ENCODE data around the gene CCL15.
"Not testable (repeated sequence)": the region's sequence is repeated elsewhere in the genome, so short reads cannot be mapped to it uniquely, and the experiment has no call there.

The CCL15 gene

DNA sequence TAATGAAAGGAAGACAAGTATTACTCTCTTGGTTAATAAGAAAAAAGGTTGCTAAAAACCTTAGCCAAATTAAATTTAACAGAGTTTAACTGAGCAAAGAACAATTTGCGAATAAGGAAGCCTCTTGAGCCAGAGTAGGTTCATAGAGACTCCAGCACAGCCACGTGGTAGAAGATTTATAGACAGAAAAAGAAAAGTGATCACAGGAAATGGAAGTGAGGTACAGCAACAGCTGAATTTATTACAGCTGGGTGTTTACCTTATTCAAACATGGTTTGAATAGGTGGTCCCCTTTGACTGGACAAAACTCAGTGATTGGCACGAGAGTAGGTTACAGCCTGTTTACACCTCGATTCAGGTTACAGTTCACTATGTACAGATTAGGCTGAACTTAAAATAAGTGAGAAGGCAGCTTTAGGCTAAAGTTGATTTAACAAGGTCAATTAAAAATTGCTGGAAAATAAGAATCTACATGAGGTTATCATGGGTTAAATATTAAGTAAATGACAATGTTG, 3.3 kb upstream of the CCL15 start:
- Mint-ChIP-seq H3K4me3 (no peak overlapping the region), H3K27me3 (peaks cover 4% of the 10 kb centered on the region), H3K9me3 (peaks cover 5% of the 10 kb centered on the region), H3K36me3 (ENCODE audit: low read depth) (peaks cover 2% of the 10 kb centered on the region), H3K27ac (no peak overlapping the region), H3K4me1 (peaks cover 15% of the 10 kb centered on the region)
- no peak for DNase-seq
- no peak for ATAC-seq

GRCh38 chr17:36002631-36003030, 1.3 kb upstream of the CCL15 start:
- Mint-ChIP-seq H3K27me3 (peaks cover 4% of the 10 kb centered on the region), H3K27ac (no peak overlapping the region), H3K4me3 (no peak overlapping the region), H3K36me3 (ENCODE audit: low read depth) (peaks cover 2% of the 10 kb centered on the region), H3K4me1 (peaks cover 19% of the 10 kb centered on the region), H3K9me3 (no peaks in the 10 kb centered on the region)
- DNase-seq (no peak), ATAC-seq (no peak)

DNA sequence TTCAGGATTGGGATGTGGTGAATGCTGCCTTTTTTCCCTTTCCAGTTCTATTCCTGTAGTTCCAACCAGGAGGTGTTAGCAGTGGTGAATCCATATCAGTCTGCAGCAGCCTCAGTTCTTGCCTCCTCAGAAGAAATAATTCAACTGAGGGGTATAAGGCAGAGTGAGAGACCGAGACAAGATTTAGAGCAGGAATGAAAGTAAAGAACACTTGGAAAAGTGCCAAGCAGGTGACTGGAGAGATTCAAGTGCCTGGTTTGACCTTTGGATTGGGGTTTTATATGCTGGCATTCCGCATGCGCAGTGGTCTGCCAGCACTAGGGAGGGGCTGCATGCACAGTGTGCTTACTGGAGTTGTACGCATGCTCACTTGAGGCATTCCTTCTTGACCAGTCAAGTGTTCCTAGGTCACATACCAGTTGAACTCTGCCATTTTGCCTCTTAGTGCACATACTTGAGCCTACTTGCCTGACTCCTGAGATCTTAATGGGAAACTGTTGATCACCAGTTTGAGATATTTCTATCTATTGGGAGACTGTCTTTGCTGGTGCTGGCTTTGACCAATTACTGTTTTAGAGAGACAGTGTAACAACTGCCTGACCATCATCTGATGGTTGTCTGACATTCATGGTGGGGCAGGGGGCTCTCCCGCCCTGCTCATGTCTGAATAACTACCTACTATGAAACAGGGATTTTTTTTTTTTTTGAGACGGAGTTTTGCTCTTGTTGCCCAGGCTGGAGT, 680 bp upstream of the CCL15 start:
- H3K36me3 Mint-ChIP-seq (ENCODE audit: low read depth): no peaks in the 10 kb centered on the region

GRCh38 chr17:36000732-36001109, 632 bp downstream of the CCL15 start:
- Mint-ChIP-seq H3K27ac (no peak overlapping the region), H3K4me1 (peaks cover 23% of the 10 kb centered on the region), H3K4me3 (no peak overlapping the region), H3K36me3 (ENCODE audit: low read depth) (no peaks in the 10 kb centered on the region), H3K9me3 (no peaks in the 10 kb centered on the region), H3K27me3 (peaks cover 4% of the 10 kb centered on the region)
- ATAC-seq (no peak), DNase-seq (no peak)

More for the DNA sequence above, 680 bp upstream of the CCL15 start:
- no peaks in the 10 kb centered on the region for H3K9me3 Mint-ChIP-seq
- ATAC-seq (no peak), DNase-seq (no peak)
- no peak overlapping the region for H3K27ac Mint-ChIP-seq
- peaks cover 19% of the 10 kb centered on the region for H3K4me1 Mint-ChIP-seq
- H3K4me3 Mint-ChIP-seq: no peak overlapping the region
- peaks cover 4% of the 10 kb centered on the region for H3K27me3 Mint-ChIP-seq

GRCh38 chr17:35998756-35999155, 2.6 kb downstream of the CCL15 start:
- Mint-ChIP-seq H3K4me1 (peaks cover 13% of the 10 kb centered on the region), H3K9me3 (no peaks in the 10 kb centered on the region), H3K36me3 (ENCODE audit: low read depth) (no peaks in the 10 kb centered on the region), H3K27me3 (peaks cover 11% of the 10 kb centered on the region), H3K4me3 (no peak overlapping the region), H3K27ac (no peak overlapping the region)
- ATAC-seq: no peak
- no peak for DNase-seq

DNA sequence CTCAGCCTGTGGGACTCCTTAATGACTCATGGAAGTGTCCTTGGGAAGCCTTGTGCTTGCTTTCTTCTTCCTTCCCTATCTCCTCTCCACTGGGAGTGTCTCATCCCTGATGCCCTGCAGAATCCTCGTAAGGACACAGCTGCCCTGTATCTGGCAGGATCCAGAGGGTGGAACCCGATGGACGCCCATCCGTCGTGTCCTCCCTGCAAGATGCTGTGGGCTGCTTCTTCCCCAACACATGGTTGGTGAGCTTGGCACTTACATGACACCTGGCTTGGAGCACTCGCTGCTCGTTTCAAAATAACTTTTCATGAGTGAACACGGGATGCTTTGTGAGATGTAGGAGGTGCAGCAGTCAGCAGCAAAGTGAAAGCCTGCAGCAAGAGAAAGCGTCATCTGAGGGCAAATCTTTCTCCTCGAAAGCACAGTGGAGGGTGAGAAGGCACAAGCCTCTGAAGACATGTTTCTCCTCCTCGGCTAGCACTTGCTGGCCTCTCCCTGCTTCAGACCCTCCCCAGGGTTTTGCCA, 3.3 kb downstream of the CCL15 start:
- Mint-ChIP-seq H3K4me3 (no peak overlapping the region), H3K4me1 (peaks cover 12% of the 10 kb centered on the region), H3K36me3 (ENCODE audit: low read depth) (no peaks in the 10 kb centered on the region), H3K27me3 (peaks cover 11% of the 10 kb centered on the region), H3K9me3 (no peaks in the 10 kb centered on the region), H3K27ac (no peak overlapping the region)
- no peak for DNase-seq
- no peak for ATAC-seq

GRCh38 chr17:35995346-35995745, 6.0 kb downstream of the CCL15 start:
- not testable (repeated sequence) for H3K27ac Mint-ChIP-seq

GRCh38 chr17:35991075-35991474, 10.3 kb downstream of the CCL15 start:
- H3K4me3 Mint-ChIP-seq: no peak overlapping the region
- no peaks in the 10 kb centered on the region for H3K4me1 Mint-ChIP-seq
- DNase-seq (no peak), ATAC-seq (no peak)
- H3K36me3 Mint-ChIP-seq (ENCODE audit: low read depth): no peaks in the 10 kb centered on the region
- peaks cover 11% of the 10 kb centered on the region for H3K27me3 Mint-ChIP-seq
- H3K27ac Mint-ChIP-seq: no peak overlapping the region
- H3K9me3 Mint-ChIP-seq: peaks cover 10% of the 10 kb centered on the region

More at GRCh38 chr17:35995346-35995745, 6.0 kb downstream of the CCL15 start:
- not testable (repeated sequence) for H3K4me3 Mint-ChIP-seq; H3K9me3 Mint-ChIP-seq; H3K4me1 Mint-ChIP-seq; ATAC-seq; DNase-seq; H3K36me3 Mint-ChIP-seq (ENCODE audit: low read depth)
- peaks cover 11% of the 10 kb centered on the region for H3K27me3 Mint-ChIP-seq

DNA sequence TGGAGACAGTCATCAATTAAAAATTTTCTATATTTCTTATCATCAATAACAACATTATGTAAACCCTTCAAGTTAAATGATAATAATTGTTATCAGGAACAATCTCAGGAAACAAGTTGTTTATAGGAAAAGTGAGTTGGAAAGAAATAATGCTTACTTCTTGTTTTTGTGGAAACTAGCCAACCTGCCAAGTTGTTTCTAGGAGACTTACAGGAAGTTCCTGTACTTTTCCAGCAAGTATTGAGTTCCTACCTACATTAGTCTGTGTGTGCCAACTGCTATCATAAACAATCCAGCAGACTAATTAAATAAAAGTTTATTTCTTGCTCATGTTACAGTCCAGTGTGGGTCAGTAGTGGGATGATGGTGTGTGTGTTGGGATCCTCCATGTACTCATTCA, 13.2 kb downstream of the CCL15 start:
- DNase-seq (no peak), ATAC-seq (no peak)
- H3K9me3 Mint-ChIP-seq: peaks cover 10% of the 10 kb centered on the region
- no peaks in the 10 kb centered on the region for H3K36me3 Mint-ChIP-seq (ENCODE audit: low read depth)
- H3K27me3 Mint-ChIP-seq: peaks cover 4% of the 10 kb centered on the region
- H3K27ac Mint-ChIP-seq: no peak overlapping the region
- H3K4me3 Mint-ChIP-seq: no peak overlapping the region
- H3K4me1 Mint-ChIP-seq: no peaks in the 10 kb centered on the region

GRCh38 chr17:35986643-35987042, 14.7 kb downstream of the CCL15 start, which contains the start of gene CCL14:
Gene CCL14, minus strand, starts transcription at chr17:35986729. Its CDS starts 80 bp downstream, at chr17:35986649.
- no peak for ATAC-seq
- Mint-ChIP-seq H3K4me3 (no peak within 1 kb of the TSS), H3K36me3 (ENCODE audit: low read depth) (no peaks in the 10 kb centered on the region), H3K27me3 (peaks cover 2% of the 10 kb centered on the region), H3K4me1 (no peaks in the 10 kb centered on the region), H3K27ac (no peak within 1 kb of the TSS), H3K9me3 (peaks cover 10% of the 10 kb centered on the region)
- DNase-seq: no peak

DNA sequence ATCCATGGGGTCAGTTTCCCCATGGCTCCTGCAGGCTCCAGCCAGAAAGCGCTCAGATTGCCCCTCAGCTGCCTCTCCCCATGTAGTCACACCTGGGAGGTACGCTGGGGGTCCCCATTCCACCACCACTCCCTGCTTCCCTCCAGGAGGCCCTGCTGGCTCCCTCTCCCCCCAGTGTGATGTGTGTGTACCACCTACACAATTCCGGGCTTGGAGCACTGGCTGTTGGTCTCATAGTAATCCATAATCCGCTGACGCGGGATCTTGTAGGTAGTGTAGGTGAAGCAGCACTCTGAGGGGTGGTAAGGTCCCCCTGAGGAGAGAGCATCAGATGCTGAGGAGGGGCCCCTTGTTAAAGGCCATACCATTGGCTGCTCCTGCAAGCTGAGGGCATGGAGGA, 17.2 kb downstream of the CCL15 start:
- Mint-ChIP-seq H3K9me3 (peaks cover 5% of the 10 kb centered on the region), H3K4me1 (no peaks in the 10 kb centered on the region), H3K36me3 (ENCODE audit: low read depth) (no peaks in the 10 kb centered on the region), H3K4me3 (no peak overlapping the region), H3K27me3 (peaks cover 2% of the 10 kb centered on the region), H3K27ac (no peak overlapping the region)
- ATAC-seq (no peak), DNase-seq (no peak)

DNA sequence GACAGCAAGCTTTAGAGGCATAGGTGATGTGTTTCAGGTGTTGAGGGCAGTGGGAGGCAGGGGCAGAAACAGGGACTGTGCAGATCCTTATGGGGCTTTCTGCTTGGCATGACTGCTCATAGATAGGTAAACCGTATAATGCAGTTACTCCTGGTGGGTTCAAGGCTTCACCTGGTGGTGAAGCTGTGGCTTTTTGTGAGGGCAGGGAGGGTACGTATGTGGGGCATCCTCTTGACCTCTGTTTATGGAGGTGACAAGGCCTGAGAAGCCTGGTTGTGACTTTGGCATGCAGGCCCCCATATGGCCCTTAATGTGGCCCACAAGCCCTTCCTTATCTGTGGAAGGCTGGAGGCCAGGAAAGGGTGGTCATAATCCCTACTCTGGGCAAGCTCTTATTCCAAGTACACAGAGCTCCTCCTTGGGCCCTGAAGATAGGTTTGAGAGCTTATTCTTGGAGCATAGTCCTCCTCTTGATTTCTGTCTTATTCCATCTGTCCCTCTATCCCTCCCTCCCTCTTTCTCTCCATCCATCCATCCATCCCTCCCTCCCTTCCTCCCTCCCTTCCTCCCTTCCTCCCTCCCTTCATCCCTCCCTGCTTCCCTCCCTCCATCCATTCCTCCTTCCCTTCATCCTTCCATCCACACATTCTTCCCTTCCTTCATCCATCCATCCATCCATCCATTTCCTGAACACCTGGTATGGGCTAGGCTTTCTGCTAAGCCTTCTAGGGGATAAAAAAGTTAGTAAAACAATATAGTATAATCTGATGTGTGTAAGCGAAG, 18.8 kb downstream of the CCL15 start:
- Mint-ChIP-seq H3K4me1 (no peaks in the 10 kb centered on the region), H3K36me3 (ENCODE audit: low read depth) (no peaks in the 10 kb centered on the region), H3K9me3 (no peaks in the 10 kb centered on the region), H3K4me3 (no peak overlapping the region), H3K27ac (no peak overlapping the region), H3K27me3 (peaks cover 2% of the 10 kb centered on the region)
- ATAC-seq: no peak
- DNase-seq: no peak

- no peak for DNase-seq
- H3K36me3 Mint-ChIP-seq (ENCODE audit: low read depth): no peaks in the 10 kb centered on the region
- no peak overlapping the region for H3K4me3 Mint-ChIP-seq
- no peaks in the 10 kb centered on the region for H3K4me1 Mint-ChIP-seq
- no peak overlapping the region for H3K27ac Mint-ChIP-seq
- H3K27me3 Mint-ChIP-seq: peaks cover 2% of the 10 kb centered on the region
- no peaks in the 10 kb centered on the region for H3K9me3 Mint-ChIP-seq
- peak; percentile 46 for ATAC-seq
Measured at GRCh38 chr17:35981908-35982330, 19.4 kb downstream of the CCL15 start.

- H3K9me3 Mint-ChIP-seq: no peaks in the 10 kb centered on the region
- ATAC-seq: no peak
- no peak within 1 kb of the TSS for H3K27ac Mint-ChIP-seq
- no peak for DNase-seq
- H3K36me3 Mint-ChIP-seq (ENCODE audit: low read depth): no peaks in the 10 kb centered on the region
- H3K4me1 Mint-ChIP-seq: no peaks in the 10 kb centered on the region
- H3K27me3 Mint-ChIP-seq: peaks cover 2% of the 10 kb centered on the region
- H3K4me3 Mint-ChIP-seq: no peak within 1 kb of the TSS
Measured at GRCh38 chr17:35981246-35981645, 20.1 kb downstream of the CCL15 start, which contains the start of gene CCL16. Gene CCL16, minus strand, starts transcription at chr17:35981497. Its CDS starts 77 bp downstream, at chr17:35981420.

- Mint-ChIP-seq H3K36me3 (ENCODE audit: low read depth) (no peaks in the 10 kb centered on the region), H3K4me1 (peaks cover 4% of the 10 kb centered on the region), H3K9me3 (no peaks in the 10 kb centered on the region), H3K4me3 (no peak overlapping the region), H3K27ac (no peak overlapping the region), H3K27me3 (peaks cover 2% of the 10 kb centered on the region)
- ATAC-seq (no peak), DNase-seq (no peak)
Measured at GRCh38 chr17:35978346-35978745, 23.0 kb downstream of the CCL15 start.
